Measurements from ENCODE around the gene B4GALT2. TPM values are rescaled to one million over a fixed set of nuclear protein-coding genes. Genes with fewer than 3 reads are reported as not detected.

The B4GALT2 gene
- total and polyA plus RNA-seq, 9 of the 15 experiments (the other 6 are each of a cell fraction or from before 2014, with no cell fraction given): 1.3 to 86.8 (median 43.8) TPM

DNA sequence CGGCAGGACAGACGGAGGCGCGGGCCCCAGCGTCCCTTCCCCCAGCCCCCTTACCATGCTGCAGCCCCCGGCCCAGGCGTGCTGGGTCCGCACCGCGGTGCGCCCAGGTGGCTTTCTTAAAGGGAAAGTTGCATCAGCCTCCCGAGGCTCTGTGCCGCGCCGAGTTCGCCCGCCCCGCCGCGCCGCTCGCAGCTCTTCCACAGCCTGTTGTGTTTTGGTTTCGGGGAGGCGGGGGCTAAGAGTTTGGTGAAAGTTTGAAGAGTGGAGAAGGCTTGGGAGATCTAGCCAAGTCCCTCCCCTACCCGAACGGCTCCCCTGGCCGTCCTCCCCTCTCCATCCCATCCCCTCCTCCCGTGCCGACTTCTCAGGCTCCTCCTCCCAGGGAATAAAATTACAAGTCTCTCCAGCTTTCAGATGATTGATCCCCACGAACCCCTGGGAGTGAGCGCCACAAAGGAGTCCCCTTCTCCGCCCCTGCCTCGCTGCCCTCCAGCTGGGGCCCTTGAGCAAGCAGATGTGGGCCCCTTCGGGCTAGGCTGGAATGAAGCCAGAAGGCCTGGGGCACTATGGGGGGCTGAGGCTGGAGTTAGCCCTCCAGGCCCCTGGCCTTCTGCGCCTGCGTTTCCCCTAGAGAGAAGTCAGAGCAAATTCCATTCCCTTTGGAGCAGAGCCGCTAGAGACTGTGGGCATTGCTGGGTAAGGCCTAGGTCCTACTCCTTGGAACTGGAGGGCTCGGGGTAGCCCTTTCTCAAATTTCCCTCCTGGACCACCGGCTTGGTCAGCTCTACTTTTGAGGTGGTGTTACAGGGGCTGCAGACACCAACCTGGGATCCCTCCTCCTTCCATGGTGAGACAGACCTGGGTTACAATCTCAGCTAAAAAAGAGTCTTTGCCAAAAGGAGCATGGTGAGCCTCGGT, 52.5 kb downstream of the B4GALT2 start, which contains the start of gene SLC6A9 (continued):
- peak; percentile 55 for TF ChIP-seq CXXC5 (CRISPR knock-in tag; IDR thresholded peaks at IDR 0.05)
- no peak for TF ChIP-seq MCM3 (IDR thresholded peaks at IDR 0.05)
- TF ChIP-seq ZNF197 (CRISPR knock-in tag; IDR thresholded peaks at IDR 0.05; ENCODE audit: low read depth): no peak
- TF ChIP-seq BCL6 (CRISPR knock-in tag; IDR thresholded peaks at IDR 0.05): no peak
- no peak for TF ChIP-seq PTTG1 (tag; IDR thresholded peaks at IDR 0.05; ENCODE audit: low read depth)
- no peak for TF ChIP-seq SAP30 (IDR thresholded peaks at IDR 0.05; ENCODE audit: borderline replicate concordance, insufficient read depth, low read depth, low read length, poor library complexity, severe bottlenecking)
- no peak for TF ChIP-seq DACH1 (IDR thresholded peaks at IDR 0.05; ENCODE audit: partially characterized antibody)
- no peak for TF ChIP-seq ZNF134 (CRISPR knock-in tag; conservative IDR thresholded peaks at IDR 0.05)
- no peak for TF ChIP-seq MYBL2 (IDR thresholded peaks at IDR 0.05; ENCODE audit: low read depth)
- TF ChIP-seq MYBL2 (CRISPR knock-in tag; IDR thresholded peaks at IDR 0.05; ENCODE audit: borderline replicate concordance): no peak
- peak; percentile 82 for TF ChIP-seq NFIC (IDR thresholded peaks at IDR 0.05)
- TF ChIP-seq NEUROD1 (IDR thresholded peaks at IDR 0.05; ENCODE audit: borderline replicate concordance, low read depth, low read length, partially characterized antibody): no peak
- no peak for TF ChIP-seq ZNF668 (CRISPR knock-in tag; IDR thresholded peaks at IDR 0.05)
- TF ChIP-seq, protein P1, sequence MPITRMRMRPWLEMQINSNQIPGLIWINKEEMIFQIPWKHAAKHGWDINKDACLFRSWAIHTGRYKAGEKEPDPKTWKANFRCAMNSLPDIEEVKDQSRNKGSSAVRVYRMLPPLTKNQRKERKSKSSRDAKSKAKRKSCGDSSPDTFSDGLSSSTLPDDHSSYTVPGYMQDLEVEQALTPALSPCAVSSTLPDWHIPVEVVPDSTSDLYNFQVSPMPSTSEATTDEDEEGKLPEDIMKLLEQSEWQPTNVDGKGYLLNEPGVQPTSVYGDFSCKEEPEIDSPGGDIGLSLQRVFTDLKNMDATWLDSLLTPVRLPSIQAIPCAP (CRISPR knock-in tag; IDR thresholded peaks at IDR 0.05; ENCODE audit: borderline replicate concordance): no peak
- TF ChIP-seq ZNF445 (CRISPR knock-in tag; IDR thresholded peaks at IDR 0.05; ENCODE audit: low read depth): no peak
- TF ChIP-seq CBFA2T3 (IDR thresholded peaks at IDR 0.05): no peak
- peak; percentile 60; the same call in 1 of the 2 replicates for TF ChIP-seq FOXP1 (CRISPR knock-in tag; IDR thresholded peaks at IDR 0.05)
- TF ChIP-seq, protein P2, sequence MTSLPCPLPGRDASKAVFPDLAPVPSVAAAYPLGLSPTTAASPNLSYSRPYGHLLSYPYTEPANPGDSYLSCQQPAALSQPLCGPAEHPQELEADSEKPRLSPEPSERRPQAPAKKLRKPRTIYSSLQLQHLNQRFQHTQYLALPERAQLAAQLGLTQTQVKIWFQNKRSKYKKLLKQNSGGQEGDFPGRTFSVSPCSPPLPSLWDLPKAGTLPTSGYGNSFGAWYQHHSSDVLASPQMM (CRISPR knock-in tag; IDR thresholded peaks at IDR 0.05): no peak
- TF ChIP-seq, protein P3, sequence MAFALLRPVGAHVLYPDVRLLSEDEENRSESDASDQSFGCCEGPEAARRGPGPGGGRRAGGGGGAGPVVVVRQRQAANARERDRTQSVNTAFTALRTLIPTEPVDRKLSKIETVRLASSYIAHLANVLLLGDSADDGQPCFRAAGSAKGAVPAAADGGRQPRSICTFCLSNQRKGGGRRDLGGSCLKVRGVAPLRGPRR (CRISPR knock-in tag; IDR thresholded peaks at IDR 0.05): no peak
- TF ChIP-seq CEBPG (CRISPR knock-in tag; IDR thresholded peaks at IDR 0.05): peak; percentile 97
- peak; percentile 87 to 89 for TF ChIP-seq CEBPG (tag; conservative IDR thresholded peaks at IDR 0.05 in 1 of 2, IDR thresholded peaks at IDR 0.05 in 1 of 2)
- peak; percentile 76 for TF ChIP-seq POLR2G (IDR thresholded peaks at IDR 0.05; ENCODE audit: low read depth, low read length)
- no peak for TF ChIP-seq IRF2 (CRISPR knock-in tag; IDR thresholded peaks at IDR 0.05)

All from K562 (cell line).